Smooth muscle cell (in vitro differentiated cells): ENCODE results near the gene LUC7L3. TPM values are rescaled to one million over a fixed set of nuclear protein-coding genes. Genes with fewer than 3 reads are reported as not detected.

Experiments used
- DNase-seq: peaks from one replicate; lab custom pipeline; 2025; ENCODE audit not compliant: unreplicated experiment; lab: John Stamatoyannopoulos, UW
- H2AFZ ChIP-seq: fragments of 200-600 bp; sonication (generic); 2 replicates; pipeline ENCODE4 v1.6.0; 2016; ENCODE audit warnings: antibody characterized with exemption, low read depth, mild to moderate bottlenecking
- H3F3A ChIP-seq: fragments of 200-600 bp; sonication (generic); 2 replicates; pipeline ENCODE4 v1.6.0; 2017; ENCODE audit warnings: antibody characterized with exemption, low read depth
- H3K27ac ChIP-seq: fragments of 200-600 bp; sonication (generic); 2 replicates; pipeline ENCODE4 v1.5.1; 2016; ENCODE audit warnings: low read depth, mild to moderate bottlenecking
- H3K27me3 ChIP-seq: fragments of 200-600 bp; sonication (generic); 2 replicates; pipeline ENCODE4 v1.6.1; 2016; ENCODE audit warnings: low read depth, mild to moderate bottlenecking
- H3K36me3 ChIP-seq: fragments of 200-600 bp; sonication (generic); 2 replicates; pipeline ENCODE4 v1.5.1; 2016; ENCODE audit warnings: low read depth
- H3K4me1 ChIP-seq: fragments of 200-600 bp; sonication (generic); 2 replicates; pipeline ENCODE4 v1.5.1; 2016; ENCODE audit warnings: low read depth
- H3K4me2 ChIP-seq: fragments of 200-600 bp; sonication (generic); 2 replicates; pipeline ENCODE4 v1.6.0; 2016; ENCODE audit warnings: mild to moderate bottlenecking
- H3K4me3 ChIP-seq: fragments of 200-600 bp; sonication (generic); 2 replicates; pipeline ENCODE4 v1.5.1; 2016; ENCODE audit warnings: mild to moderate bottlenecking
- H3K79me2 ChIP-seq: fragments of 200-600 bp; sonication (generic); 2 replicates; pipeline ENCODE4 v1.6.0; 2016; ENCODE audit warnings: low read depth, mild to moderate bottlenecking
- H3K9ac ChIP-seq: fragments of 200-600 bp; sonication (generic); 2 replicates; pipeline ENCODE4 v1.6.0; 2016; ENCODE audit warnings: low read depth
- H3K9me3 ChIP-seq: fragments of 200-600 bp; sonication (generic); replicated peaks from 2 replicates; pipeline ENCODE4 v1.5.1; 2016; ENCODE audit warnings: low read depth
- H4K20me1 ChIP-seq: fragments of 200-600 bp; sonication (generic); 2 replicates; pipeline ENCODE4 v1.6.0; 2016; ENCODE audit warnings: low read depth
- WGBS: methylation state at CpG from one replicate; pipeline ENCODE4 v1.1.7; 2016; ENCODE audit warnings: low lambda C conversion rate; 5-methylcytosine and 5-hydroxymethylcytosine counted together
- polyA plus RNA-seq: library from polyadenylated mRNA; unstranded; fragments of >200 nt; fragmentation: Nextera tagmentation; extraction: Ambion mirVana; gene quantifications from 2 replicates; pipeline ENCODE4 v1.2.1, GENCODE V29; 2016
- total RNA-seq: library from RNA; depleted of rRNA; stranded (reverse); fragments of >200 nt; gene quantifications from 2 replicates; pipeline ENCODE4 v1.2.3, GENCODE V29; 2014
- TF ChIP-seq, protein P1 (sequence below): fragments of 200-600 bp; sonication (generic); IDR thresholded peaks from 2 replicates; pipeline ENCODE4 v1.5.1; 2017; ENCODE audit warnings: borderline replicate concordance, mild to moderate bottlenecking, antibody characterized with exemption; ENCODE audit not compliant: insufficient read depth, poor library complexity, severe bottlenecking

The LUC7L3 gene
- total and polyA plus RNA-seq, 2 experiments from 2014 or later, result 75.9 to 77.8 TPM

DNA sequence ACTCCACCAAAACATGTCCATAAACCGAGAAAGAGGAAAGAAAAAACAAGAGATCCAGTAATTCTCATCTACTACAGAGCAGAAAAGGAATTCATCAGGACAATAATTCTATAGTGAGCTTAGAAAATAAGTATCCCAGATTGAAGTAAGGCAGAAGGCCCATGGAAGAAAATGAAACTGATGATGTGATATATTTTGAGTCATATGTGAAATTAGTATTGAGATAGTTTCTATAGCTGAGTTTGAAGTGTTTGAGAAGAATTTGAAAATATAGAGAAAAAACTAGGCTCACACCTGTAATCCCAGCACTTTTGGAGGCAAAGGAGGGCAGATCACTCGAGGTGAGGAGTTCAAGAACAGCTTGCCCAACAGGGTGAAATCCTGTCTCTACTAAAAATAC is 19.7 kb downstream of the LUC7L3 start:
- Histone ChIP-seq H4K20me1 (peaks cover 98% of the 10 kb centered on the region), H3K4me2 (no peak overlapping the region), H3K27ac (no peak overlapping the region), H3K9ac (no peak overlapping the region), H3K4me1 (no peaks in the 10 kb centered on the region), H3K36me3 (peaks cover 37% of the 10 kb centered on the region), H3K4me3 (no peak overlapping the region), H3K9me3 (no peaks in the 10 kb centered on the region), H3K27me3 (no peaks in the 10 kb centered on the region), H3F3A (peaks cover under 1% of the 10 kb centered on the region), H2AFZ (no peak overlapping the region), H3K79me2 (peaks cover 79% of the 10 kb centered on the region)
- WGBS, result 95% methylated on average over 2 of the region's 2 CpGs
- TF ChIP-seq, protein P1, sequence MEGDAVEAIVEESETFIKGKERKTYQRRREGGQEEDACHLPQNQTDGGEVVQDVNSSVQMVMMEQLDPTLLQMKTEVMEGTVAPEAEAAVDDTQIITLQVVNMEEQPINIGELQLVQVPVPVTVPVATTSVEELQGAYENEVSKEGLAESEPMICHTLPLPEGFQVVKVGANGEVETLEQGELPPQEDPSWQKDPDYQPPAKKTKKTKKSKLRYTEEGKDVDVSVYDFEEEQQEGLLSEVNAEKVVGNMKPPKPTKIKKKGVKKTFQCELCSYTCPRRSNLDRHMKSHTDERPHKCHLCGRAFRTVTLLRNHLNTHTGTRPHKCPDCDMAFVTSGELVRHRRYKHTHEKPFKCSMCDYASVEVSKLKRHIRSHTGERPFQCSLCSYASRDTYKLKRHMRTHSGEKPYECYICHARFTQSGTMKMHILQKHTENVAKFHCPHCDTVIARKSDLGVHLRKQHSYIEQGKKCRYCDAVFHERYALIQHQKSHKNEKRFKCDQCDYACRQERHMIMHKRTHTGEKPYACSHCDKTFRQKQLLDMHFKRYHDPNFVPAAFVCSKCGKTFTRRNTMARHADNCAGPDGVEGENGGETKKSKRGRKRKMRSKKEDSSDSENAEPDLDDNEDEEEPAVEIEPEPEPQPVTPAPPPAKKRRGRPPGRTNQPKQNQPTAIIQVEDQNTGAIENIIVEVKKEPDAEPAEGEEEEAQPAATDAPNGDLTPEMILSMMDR, result no peak
- no peak for DNase-seq

GRCh38 chr17:50745631-50746030 is 26.2 kb downstream of the LUC7L3 start:
- peaks cover 73% of the 10 kb centered on the region for H3K36me3 ChIP-seq
- WGBS, result 96% methylated on average over 12 of the region's 12 CpGs
- H3K27ac ChIP-seq, result no peak overlapping the region
- H3K4me1 ChIP-seq, result no peaks in the 10 kb centered on the region
- no peak overlapping the region for H3K4me2 ChIP-seq
- no peak overlapping the region for H3K9ac ChIP-seq
- H2AFZ ChIP-seq, result no peak overlapping the region
- H3K79me2 ChIP-seq, result peaks cover 22% of the 10 kb centered on the region
- no peak for DNase-seq
- H3K4me3 ChIP-seq, result no peak overlapping the region
- no peaks in the 10 kb centered on the region for H3K9me3 ChIP-seq
- TF ChIP-seq, protein P1, result no peak
- peaks cover 70% of the 10 kb centered on the region for H4K20me1 ChIP-seq
- H3F3A ChIP-seq, result peaks cover 7% of the 10 kb centered on the region
- no peaks in the 10 kb centered on the region for H3K27me3 ChIP-seq

- H3K27me3 ChIP-seq, result no peaks in the 10 kb centered on the region
- H3K4me2 ChIP-seq, result no peak overlapping the region
- TF ChIP-seq, protein P1, result no peak
- H4K20me1 ChIP-seq, result peaks cover 41% of the 10 kb centered on the region
- no peak overlapping the region for H3K9ac ChIP-seq
- H2AFZ ChIP-seq, result no peak overlapping the region
- DNase-seq, result no peak
- peaks cover 5% of the 10 kb centered on the region for H3K79me2 ChIP-seq
- 96% methylated on average over 6 of the region's 6 CpGs for WGBS
- no peaks in the 10 kb centered on the region for H3K9me3 ChIP-seq
- H3K4me1 ChIP-seq, result no peaks in the 10 kb centered on the region
- peaks cover 55% of the 10 kb centered on the region for H3K36me3 ChIP-seq
- no peak overlapping the region for H3K27ac ChIP-seq
- H3F3A ChIP-seq, result peaks cover 5% of the 10 kb centered on the region
- H3K4me3 ChIP-seq, result no peak overlapping the region
Measured at GRCh38 chr17:50749245-50749644, 29.8 kb downstream of the LUC7L3 start.

DNA sequence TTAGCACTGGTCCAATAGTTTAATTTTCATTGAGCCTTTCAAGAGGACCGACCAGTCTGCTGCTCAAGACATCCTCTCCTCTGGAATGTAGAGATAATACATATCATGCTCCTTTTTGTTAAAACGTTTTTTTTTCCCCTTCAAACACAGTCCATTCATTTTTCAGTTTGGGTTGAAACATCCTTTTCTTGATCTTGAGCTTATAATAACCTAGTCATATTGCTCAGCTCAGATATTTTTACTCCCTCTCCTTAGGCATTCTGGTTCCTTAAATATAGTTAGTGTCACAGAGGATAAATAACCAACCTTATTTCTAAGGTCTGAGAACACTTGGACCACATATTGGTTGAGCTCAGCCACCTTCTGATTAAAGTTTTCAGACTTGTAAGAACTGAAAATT is 35.1 kb downstream of the LUC7L3 start:
- Histone ChIP-seq H3K9me3 (no peaks in the 10 kb centered on the region), H3K79me2 (no peaks in the 10 kb centered on the region), H3K4me1 (no peaks in the 10 kb centered on the region), H3K4me3 (no peak overlapping the region), H3F3A (peaks cover 18% of the 10 kb centered on the region), H3K27me3 (no peaks in the 10 kb centered on the region), H2AFZ (no peak overlapping the region), H4K20me1 (peaks cover 7% of the 10 kb centered on the region), H3K27ac (no peak overlapping the region), H3K36me3 (peaks cover 19% of the 10 kb centered on the region), H3K9ac (no peak overlapping the region), H3K4me2 (no peak overlapping the region)
- no peak for DNase-seq
- 74% methylated on average over 2 of the region's 2 CpGs for WGBS
- TF ChIP-seq, protein P1, result no peak
